ENCODE measurements around the gene OGA. TPM values are rescaled to one million over a fixed set of nuclear protein-coding genes. Genes with fewer than 3 reads are reported as not detected.

Gene OGA
- polyA plus RNA-seq, 3 donors: 24.6 to 47.9 (median 47.6) TPM

DNA sequence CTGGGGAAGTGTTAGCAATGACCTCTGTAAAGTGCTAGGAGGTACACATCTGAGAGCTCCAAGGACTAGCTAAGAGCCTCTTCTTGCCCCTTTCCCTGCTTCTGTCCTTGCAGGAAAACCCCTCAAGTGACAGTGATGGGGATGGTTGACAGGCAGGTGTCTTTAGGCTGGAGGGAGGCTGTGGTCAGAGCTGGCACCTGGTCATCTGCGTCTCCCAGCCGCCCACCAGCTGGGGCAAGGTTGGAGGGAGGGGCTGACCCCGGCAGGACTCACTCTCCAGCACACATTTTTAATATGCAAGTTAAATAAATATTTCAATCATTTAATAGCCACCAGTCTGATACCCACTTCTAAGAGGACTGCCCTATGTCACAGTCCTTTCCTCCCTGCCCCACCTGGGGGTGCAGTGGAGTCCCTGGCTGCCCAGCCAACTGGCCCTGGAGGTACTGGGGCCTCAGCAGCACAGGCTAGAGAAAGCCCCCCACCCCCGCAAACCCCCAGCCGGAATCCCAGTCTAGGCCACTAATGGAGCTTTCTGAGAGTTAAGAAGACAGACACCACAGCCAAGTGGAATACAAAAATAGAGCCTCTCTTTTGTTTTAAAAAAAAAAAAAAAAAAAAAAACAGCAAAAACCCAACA, 48.6 kb downstream of the OGA start:
- WGBS, 3 donors: 81 to 87% (median 84%) methylated on average over 5 of the region's 5 CpGs

DNA sequence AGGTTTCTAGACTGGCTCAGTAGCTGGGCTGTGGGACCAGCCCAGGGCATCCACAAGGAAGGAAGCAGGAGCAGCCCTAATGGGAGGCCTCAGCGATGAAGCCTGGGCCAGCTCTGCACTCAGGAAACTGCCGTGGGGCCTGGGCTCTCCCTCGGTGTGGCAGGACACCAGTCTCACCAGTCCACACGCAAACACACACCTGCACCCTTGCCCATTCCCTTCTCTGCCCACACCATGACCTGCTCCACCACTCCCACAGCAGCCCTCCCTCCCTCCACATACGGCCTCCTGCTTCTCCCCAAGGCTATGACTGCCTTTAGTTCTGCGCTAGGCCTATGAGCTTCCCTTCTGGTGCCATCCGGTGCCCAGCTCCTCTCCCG, 49.5 kb downstream of the OGA start:
- H3K27ac ChIP-seq (ENCODE audit: low read depth, low read length): no peak overlapping the region
- 80 to 84% (median 81%) methylated on average over 8 of the region's 8 CpGs for WGBS, 3 donors

More for the DNA sequence above, 48.6 kb downstream of the OGA start:
- H3K27ac ChIP-seq (ENCODE audit: low read depth, low read length): no peak overlapping the region

DNA sequence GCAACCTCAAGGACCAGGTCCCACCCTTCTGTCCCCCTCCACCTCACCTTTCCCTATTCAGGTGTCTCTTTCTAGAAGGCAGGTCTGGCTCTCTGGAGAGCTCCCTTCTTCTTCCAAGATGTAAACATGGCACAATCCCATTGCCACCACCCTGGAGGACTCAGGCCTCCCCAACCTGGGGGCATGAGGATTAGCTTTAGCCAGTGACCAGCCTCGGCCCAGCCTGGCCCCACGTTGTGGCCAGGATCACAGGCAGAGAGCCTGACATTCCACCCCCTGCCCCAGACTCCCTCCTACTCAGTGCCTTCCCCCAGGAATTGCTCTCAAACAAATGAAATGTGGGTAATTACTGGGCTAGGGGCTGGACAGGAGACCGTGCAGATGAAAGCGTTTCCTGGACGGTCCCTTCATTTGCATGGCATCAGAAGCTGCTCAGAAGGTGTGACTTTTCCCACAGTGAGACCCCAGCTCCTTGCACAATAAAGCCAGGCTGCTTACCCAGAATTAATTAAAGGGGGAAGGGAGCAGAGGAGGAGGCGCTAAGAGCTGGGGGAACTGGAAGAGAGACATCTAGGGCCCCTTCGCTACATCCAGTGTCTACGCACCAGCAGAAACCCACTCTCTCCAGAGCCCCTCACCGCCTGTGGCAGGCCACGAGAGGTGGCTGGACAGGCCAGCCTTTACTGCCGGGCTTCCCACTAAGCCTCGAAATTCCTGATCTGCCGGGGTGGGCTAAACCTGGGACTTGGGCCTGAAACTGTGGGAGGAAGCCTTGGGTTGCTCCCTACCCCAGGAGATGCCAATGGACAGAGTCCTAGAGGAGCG, 50.1 kb downstream of the OGA start:
- H3K27ac ChIP-seq (ENCODE audit: low read depth, low read length): no peak overlapping the region
- 60 to 69% (median 67%) methylated on average over 14 of the region's 14 CpGs for whole genome bisulfite sequencing, 3 donors

DNA sequence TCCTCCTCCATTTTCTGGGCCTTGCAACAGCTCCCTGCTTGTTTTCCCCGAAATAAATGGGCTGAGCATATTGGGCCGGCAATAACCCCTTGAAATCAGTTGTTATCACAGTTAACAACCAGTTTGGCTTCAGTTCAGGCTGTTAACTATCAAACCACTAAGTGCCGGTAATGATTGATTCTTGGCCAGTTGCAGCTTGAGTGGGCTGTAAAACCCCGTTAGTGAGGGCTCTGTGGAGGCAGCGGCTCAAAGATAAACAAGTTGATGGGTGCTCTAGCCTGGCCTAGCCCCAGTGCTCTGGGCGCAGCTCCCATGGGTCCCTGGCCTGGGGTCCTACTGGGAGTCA, 50.7 kb downstream of the OGA start:
- no peak overlapping the region for H3K27ac ChIP-seq (ENCODE audit: low read depth, low read length)
- WGBS, 3 donors: 42 to 52% (median 42%) methylated on average over 6 of the region's 6 CpGs

DNA sequence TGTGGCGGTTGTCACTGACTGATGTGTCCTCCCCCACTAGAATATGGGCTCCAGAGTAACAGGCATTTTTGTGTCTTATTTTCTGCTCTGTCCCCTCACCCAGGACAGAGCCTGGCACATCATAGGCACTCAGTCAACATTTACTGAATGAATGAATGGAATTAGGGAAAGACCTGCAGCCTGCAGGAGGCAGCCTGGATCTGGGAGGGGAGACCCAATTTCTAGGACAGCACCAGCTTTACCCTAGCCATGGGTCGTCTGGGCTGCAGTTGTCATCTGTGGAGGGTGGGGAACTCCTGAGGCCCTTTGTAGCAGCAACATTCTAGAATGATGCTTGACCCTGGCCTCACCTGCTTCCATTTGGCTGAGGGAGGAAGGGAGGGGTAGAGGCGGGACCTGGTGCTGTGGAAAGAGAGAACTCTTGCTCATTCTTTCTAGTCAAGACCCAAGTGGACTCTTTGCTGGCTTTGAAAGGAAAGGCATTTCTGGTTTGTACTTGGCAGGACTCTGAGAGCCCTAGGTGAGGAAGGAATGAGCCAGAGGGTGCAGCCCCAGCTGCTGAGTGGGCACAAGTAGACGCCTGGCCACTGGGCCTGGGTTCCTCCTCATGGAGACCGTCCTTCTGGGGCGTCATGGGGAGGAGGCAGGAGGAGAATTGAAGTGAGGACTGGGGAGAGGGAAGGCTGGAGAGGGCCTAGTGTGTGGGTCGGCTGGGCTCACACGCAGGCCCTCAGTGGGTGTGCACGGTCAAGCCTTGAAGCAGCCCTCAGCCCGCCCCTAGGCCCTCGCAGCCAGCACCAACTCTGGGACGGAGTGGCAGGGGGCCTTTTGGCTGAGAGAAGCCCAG, 51.3 kb downstream of the OGA start:
- WGBS, 3 donors: 74 to 76% (median 76%) methylated on average over 12 of the region's 12 CpGs
- H3K27ac ChIP-seq (ENCODE audit: low read depth, low read length): no peak overlapping the region

DNA sequence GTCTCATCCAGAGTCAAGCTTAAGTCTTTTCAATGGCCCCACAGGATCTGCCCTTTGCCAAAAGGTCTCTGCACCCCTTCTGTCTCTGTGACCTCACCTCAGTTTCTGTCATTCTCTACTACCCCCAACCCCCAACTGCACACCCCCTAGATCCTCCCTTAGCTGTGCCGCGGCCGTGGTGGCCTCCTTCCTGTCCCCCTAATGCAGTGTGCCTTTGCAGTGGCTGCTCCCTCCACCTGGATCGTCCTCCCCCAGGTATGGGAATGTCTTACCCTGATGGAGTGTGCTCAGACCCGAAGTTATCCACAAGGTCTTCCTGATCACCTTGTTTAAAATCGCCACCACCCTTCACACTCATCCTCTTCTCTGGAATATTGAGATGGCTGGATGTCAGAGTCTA, 51.9 kb downstream of the OGA start:
- WGBS, 3 donors: 75 to 82% (median 81%) methylated on average over 6 of the region's 6 CpGs
- no peak overlapping the region for H3K27ac ChIP-seq (ENCODE audit: low read depth, low read length)

DNA sequence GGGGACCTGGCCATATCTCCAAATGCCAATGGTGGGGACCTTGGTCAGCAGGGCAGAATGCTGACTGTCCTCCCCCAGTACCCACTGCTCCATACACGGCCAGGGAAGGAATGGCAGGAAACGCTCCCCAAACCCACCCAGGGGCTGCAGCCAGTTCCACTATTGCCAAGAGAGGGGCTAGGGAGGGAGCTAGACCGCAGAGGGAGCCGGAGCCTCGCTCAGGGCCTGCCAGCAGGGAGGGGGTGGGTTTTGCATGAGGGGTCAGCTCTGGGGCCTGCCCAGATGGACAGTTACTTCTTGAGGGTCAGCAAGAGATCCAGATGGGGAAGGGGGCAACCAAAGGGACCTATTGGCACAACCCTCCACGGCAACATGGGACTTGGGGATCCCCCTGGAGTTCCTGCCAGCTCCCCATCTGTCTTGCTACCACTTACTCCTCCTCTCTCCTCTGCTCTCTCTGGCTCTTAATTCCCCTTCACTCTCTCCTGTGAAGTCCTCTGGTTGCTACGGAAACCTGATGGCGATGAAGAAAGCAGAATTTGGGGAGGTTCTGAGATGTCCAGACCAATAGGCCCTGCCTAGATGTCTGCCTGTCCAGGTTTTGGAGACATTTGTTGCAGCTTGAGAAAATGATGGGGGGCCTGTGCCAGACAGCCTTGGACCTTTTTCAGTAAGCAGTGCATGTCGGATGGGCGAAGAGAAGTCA, 55.0 kb downstream of the OGA start:
- no peak overlapping the region for H3K27ac ChIP-seq (ENCODE audit: low read depth, low read length)
- WGBS, 3 donors: 85 to 89% (median 86%) methylated on average over 10 of the region's 10 CpGs

DNA sequence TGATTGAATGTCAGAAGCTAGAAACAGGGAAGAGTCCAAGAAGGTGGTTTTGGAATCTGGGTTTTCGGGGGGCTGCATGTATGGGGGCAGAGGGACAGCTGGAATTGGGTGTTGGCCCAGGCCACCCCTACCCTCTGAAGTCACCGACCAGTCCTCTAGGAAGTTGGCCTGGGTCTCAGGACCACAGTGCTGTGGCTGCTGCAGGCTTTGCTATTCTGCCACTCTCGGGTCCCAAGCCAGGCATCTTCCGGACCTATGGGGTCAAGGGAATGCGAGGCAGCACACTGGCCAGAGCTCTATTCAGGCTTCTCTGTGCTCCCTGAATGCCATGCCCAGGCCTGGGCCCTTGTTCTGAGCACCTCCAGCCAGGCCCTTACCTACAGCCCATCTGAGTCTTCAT, 55.5 kb downstream of the OGA start:
- WGBS, 3 donors: 91 to 94% (median 93%) methylated on average over 5 of the region's 5 CpGs
- H3K27ac ChIP-seq (ENCODE audit: low read depth, low read length): no peak overlapping the region

DNA sequence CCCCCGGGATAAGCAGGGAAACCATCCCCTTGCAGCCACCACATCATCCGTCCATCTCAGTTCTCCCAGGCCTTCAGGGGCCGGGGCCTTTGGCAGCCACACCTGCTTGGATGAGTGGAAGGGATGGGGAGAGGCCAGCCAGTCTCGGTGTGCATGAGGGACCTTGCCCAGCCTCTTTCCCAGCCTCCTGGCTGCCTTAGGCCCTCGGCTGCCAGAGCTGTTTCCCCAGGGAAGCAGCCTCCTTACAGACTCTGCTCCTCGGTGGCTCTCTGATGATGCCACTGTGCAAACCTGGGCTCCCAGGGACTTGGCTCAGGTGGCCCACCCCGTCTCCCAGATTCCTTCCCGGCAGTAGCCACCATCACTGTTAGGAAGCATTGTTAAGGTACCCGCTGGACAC, 57.0 kb downstream of the OGA start:
- no peak overlapping the region for H3K27ac ChIP-seq (ENCODE audit: low read depth, low read length)
- WGBS, 3 donors: 76 to 85% (median 78%) methylated on average over 9 of the region's 9 CpGs

DNA sequence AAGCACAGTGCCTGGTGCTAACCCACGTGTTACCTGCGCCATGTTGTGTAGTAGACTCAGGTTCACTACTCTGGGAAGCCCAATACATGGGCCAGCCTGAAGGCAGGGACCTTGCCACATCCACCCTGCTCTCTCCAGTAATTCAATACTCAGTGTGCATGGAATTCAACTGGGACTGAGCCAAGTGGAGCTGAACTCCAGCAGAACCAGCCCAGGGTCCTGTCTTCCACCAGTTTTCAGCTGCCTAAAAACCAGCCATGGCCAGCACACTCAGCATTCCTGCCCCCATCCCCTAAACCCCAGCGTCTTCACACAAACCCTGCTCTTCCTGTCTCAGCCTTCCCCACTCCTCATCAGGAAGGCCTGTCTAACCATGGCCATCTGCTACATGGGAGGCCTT, 57.7 kb downstream of the OGA start:
- H3K27ac ChIP-seq (ENCODE audit: low read depth, low read length): no peak overlapping the region
- 70 to 82% (median 76%) methylated on average over 3 of the region's 3 CpGs for WGBS, 3 donors

DNA sequence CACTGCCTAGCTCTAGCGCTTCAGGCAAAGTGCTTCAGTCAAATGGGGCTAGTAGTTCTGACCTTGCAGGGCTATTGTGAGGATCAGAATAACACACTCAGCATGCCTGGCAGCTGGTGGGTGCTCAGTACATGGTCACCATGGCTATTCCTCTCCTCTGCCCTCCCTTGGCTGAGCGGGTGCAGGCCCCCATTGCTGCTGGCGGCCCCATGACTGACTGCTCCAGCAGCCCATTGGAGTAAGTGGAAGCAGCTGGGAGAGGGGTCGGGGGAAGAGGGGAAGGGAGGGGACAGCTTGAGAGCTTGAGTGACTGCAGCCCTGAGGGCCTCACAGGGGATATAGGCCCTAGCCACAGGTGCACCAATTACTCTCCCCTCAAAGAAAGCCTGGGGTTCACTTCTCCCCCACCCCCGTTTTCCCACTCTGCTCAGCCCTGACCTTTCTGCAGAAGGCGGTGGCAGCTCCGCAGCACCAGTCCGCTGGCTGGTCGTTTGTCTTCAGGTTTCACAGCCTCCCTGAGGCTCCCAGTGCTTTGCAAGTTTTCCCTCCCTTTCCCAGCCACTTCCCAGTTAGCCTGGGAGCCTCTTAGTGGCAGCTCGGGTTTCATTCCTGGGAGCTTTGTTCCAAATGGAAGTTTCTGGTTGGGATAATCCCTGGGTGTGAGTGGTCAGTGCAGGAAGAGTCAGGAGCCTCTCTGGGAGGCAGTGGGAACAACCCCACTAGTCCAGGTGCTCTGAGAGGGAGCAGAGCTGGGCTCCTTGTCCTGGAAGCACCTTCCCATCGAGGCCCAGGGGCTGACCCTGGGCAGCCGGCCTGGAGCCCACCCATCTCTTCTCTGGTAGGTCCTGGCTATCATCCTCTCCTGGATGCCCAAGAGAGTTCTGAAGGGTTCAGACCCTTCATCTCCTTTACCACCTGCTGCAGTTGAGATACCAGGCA, 58.7 kb downstream of the OGA start:
- H3K27ac ChIP-seq (ENCODE audit: low read depth, low read length): no peak overlapping the region
- 69 to 73% (median 72%) methylated on average over 12 of the region's 12 CpGs for WGBS, 3 donors

DNA sequence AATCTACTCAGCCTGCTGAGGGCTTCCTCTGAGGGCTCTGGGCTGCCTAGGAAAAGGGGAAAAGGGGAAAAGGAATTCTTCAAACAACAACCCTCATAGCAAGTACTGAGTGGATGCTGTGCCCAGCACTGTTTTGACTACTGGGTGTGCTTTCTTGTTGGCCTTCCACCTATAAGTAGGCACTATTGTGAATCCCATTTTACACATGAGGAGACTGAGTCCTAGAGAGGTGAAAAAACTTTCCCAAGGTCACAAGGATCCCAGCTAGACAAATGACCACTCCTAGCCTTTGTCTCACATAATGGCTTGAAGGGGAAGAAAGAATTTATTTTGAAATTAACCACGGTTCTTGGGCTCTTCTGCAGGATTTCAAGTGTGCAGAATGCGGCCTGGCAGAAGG, 59.4 kb downstream of the OGA start:
- no peak overlapping the region for H3K27ac ChIP-seq (ENCODE audit: low read depth, low read length)
- 79 to 90% (median 87%) methylated on average over 2 of the region's 2 CpGs for WGBS, 3 donors

DNA sequence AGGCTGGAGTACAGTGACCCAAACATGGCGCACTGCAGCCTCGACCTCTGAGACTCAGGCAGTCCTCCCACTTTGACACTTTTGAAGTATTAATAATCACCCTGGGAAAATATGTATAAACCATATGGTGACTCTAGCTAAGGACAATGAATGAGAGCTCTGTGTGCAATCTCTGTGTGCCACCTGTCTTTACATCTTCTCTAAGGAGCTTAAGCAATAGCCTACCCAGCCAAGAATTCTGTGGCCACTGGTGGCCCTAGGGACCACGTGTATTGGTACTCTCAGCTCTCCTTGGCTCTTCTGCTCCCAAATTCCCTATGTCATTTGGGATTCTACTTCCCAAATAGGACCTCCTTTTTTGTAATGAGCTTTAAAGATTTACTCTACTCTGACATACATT, 66.0 kb downstream of the OGA start:
- H3K27ac ChIP-seq (ENCODE audit: low read depth, low read length): no peak overlapping the region
- WGBS, 3 donors: 59 to 75% (median 73%) methylated on average over 3 of the region's 3 CpGs

DNA sequence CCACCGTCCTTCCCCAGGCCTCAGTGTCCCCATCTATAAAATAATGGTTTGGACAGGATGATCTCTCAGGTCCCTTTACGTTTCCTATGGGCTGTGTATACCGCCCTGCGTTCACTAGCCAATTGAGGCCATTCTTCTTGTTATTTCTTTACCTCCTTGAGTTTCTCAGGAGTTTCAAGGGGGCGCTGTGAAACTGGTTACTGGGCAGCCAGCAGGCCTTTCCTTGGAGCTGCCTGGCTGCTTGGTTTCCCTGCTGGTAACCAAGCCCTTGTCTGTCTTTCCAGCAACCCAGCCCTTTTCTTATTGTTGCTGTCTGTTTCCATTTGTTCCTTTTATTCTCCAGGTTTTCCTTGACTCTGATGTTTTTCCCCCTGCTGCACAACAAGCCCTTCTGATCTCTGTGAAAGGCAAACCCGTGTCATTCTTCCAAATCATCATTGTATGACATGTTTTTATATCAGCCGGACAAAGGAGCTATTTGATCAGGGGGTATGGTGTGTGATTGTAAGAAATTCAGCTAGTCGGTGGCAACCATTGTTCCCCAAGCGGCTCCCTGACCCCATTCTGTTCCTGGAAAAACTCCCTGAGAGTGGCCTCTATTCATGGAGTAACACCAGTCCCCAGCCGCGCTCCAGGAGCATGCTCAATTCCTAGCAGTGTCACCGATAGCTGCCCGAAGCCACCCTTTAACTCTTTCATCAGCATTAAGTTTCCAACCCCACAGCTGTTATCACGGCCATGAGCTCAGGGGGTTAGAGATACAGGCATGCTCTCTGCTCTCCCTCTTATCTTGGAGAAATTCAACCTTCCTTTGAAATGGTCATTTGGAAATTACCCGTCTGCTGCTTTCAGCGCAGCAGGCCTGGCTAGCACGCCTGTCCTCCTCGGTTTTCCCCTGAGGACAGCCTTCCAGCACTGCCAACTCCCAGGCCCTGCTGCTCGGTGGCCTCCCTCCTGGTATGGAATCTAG, 68.9 kb downstream of the OGA start:
- 71 to 84% (median 78%) methylated on average over 19 of the region's 19 CpGs for WGBS, 3 donors
- no peak overlapping the region for H3K27ac ChIP-seq (ENCODE audit: low read depth, low read length)

DNA sequence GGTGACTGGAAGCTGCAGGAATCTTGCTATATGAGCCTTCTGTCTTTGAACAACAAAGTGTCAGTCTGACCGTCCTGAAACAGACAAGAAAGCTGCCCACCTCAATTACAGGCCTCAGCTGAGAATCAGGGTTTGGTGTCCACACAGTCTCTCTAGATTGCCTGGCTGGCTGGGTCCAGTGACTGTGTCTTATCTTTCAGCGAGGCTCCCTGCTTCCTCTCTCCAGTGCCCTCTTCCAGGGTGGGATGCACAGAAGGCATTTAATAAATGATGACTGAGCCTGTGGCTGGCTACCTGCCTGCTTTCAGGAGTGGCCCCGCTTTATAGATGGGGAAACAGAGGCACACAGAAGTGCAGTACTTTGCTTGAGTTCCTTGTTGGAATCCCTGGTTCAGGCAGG, 69.7 kb downstream of the OGA start:
- H3K27ac ChIP-seq (ENCODE audit: low read depth, low read length): no peak overlapping the region
- 77 to 89% (median 83%) methylated on average over 3 of the region's 3 CpGs for whole genome bisulfite sequencing, 3 donors

DNA sequence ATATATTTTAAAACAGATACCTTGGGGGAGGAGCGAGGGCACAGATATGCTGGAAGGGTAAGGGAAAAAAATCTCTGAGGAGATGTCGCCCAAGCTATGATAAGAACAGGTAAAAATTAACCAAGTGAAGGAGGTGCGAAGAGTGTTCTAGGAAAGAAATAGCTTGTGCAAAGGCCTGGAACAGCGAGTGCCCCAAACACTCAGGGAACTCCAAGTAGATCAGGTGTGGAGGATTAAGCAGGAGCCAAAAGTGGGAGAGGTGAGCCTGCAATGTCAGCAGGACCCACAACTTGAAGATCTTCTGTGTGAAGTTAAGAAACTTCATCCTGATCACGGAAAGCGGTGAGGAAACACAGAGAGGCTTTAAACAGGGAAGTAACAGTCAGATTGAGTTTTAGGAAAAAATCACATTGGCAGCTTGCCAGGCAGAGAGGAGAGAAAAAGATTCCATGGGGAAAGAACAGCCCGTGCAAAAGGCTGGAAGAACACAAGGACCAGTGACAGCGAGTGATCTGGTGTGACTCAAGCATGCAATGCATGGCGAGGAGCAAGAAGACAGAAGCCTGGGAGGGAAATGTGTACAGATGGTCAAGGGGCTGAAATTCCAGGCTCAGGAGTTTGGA, 73.1 kb downstream of the OGA start:
- no peak overlapping the region for H3K27ac ChIP-seq (ENCODE audit: low read depth, low read length)
- WGBS, 3 donors: 61 to 70% (median 65%) methylated on average over 9 of the region's 9 CpGs
